Panc1 (cell line): Measurements from ENCODE around the gene WWOX. TPM values are rescaled to one million over a fixed set of nuclear protein-coding genes. Genes with fewer than 3 reads are reported as not detected.

Experiments used
- ATAC-seq: fragments of 200-7000 bp; cut with Tn5 transposase; 2 replicates; pipeline ENCODE4 v1.9.1; 2020; ENCODE audit warnings: mild to moderate bottlenecking, moderate library complexity
- BruUV-seq: library from RNA; stranded (reverse); fragments of 400-500 nt; replicated peaks from 2 replicates; lab custom pipeline; 2021; lab: Mats Ljungman, UMichigan
- CTCF ChIA-PET: fragments of 300-600 bp; sonication (Branson Sonifier 250); formaldehyde crosslinking; loops from one replicate; lab custom pipeline; 2022; ENCODE audit warnings: antibody characterized with exemption; lab: Charles Lee
- POLR2A ChIA-PET: fragments of 300-600 bp; sonication (Branson Sonifier 250); formaldehyde crosslinking; loops from one replicate; lab custom pipeline; 2022; ENCODE audit warnings: antibody characterized with exemption; lab: Charles Lee
- DNase-seq: peaks from one replicate; pipeline ENCODE4 v3.0.0-alpha.2; 2010; ENCODE audit warnings: low read depth, low spot score
- H3K27ac ChIP-seq: 2 replicates; pipeline ENCODE4 v1.5.1; 2011; ENCODE audit warnings: mild to moderate bottlenecking, low read length, inconsistent platforms
- H3K27me3 ChIP-seq: fragments of 200-500 bp; sonication (Bioruptor generic); 2 replicates; pipeline ENCODE4 v1.6.0; 2014; ENCODE audit warnings: low read length, inconsistent platforms; ENCODE audit not compliant: control insufficient read depth, insufficient read depth
- H3K36me3 ChIP-seq: fragments of 200-500 bp; sonication (Bioruptor generic); 2 replicates; pipeline ENCODE4 v1.5.1; 2014; ENCODE audit warnings: inconsistent platforms, mild to moderate bottlenecking, low read length, moderate library complexity; ENCODE audit not compliant: control insufficient read depth, insufficient read depth
- H3K4me1 ChIP-seq: 2 replicates; pipeline ENCODE4 v1.5.1; 2011; ENCODE audit warnings: inconsistent platforms, mild to moderate bottlenecking, low read length, moderate library complexity; ENCODE audit not compliant: control insufficient read depth, insufficient read depth
- H3K4me3 ChIP-seq, 2 experiments: 2 replicates each; pipeline ENCODE4 v1.5.1; 2011 to 2012; ENCODE audit warnings: low read depth in 2 of 2, low read length in 2 of 2, mild to moderate bottlenecking in 2 of 2, inconsistent platforms in 1 of 2, moderate library complexity in 1 of 2
- H3K9me3 ChIP-seq: fragments of 200-500 bp; sonication (Bioruptor generic); 2 replicates; pipeline ENCODE4 v1.5.1; 2014; ENCODE audit warnings: low read depth, mild to moderate bottlenecking, inconsistent platforms, low read length, moderate library complexity; ENCODE audit not compliant: control insufficient read depth, insufficient read depth
- POLR2AphosphoS5 ChIP-seq: IDR thresholded peaks from 2 replicates; pipeline ENCODE4 v1.6.1; 2012; ENCODE audit warnings: mild to moderate bottlenecking, low read depth, low read length, moderate library complexity
- REST ChIP-seq, 2 experiments: IDR thresholded peaks; 2 replicates each; pipeline ENCODE4 v1.6.1; 2011 to 2012; ENCODE audit warnings: low read depth in 2 of 2, control low read depth in 1 of 2, low read length in 1 of 2, mild to moderate bottlenecking in 1 of 2, moderate library complexity in 1 of 2; ENCODE audit not compliant: insufficient read depth in 1 of 2
- SIN3A ChIP-seq: IDR thresholded peaks from 2 replicates; pipeline ENCODE4 v1.6.1; 2012; ENCODE audit warnings: low read depth, mild to moderate bottlenecking, low read length, moderate library complexity, borderline replicate concordance; ENCODE audit not compliant: insufficient read depth
- TCF7L2 ChIP-seq: IDR thresholded peaks from 2 replicates; pipeline ENCODE4 v1.6.1; 2011; ENCODE audit warnings: mild to moderate bottlenecking, low read depth, low read length, inconsistent platforms
- in situ Hi-C: cut with HindIII; loops from 2 replicates; pipeline ENCODE4 v1.10.0; 2016; ENCODE audit warnings: low sequenced_read_pairs, low pct_unique_long_range_greater_than_20kb
- intact Hi-C: fragments of 100-400 bp; cut with micrococcal nuclease; formaldehyde crosslinking; loops from one replicate; pipeline ENCODE4 v1.10.0; 2022; ENCODE audit not compliant: unreplicated experiment
- total RNA-seq: library from RNA; stranded (reverse); gene quantifications from one replicate; pipeline ENCODE4 v1.2.1, GENCODE V29; 2021; ENCODE audit not compliant: unreplicated experiment
- TF ChIP-seq, protein P1 (sequence below): fragments of 450-650 bp; IDR thresholded peaks from 2 replicates; pipeline ENCODE4 v1.5.1; 2017; ENCODE audit warnings: mild to moderate bottlenecking

The WWOX gene
- total RNA-seq, 1 experiment from 2014 or later: 12.5 TPM

DNA sequence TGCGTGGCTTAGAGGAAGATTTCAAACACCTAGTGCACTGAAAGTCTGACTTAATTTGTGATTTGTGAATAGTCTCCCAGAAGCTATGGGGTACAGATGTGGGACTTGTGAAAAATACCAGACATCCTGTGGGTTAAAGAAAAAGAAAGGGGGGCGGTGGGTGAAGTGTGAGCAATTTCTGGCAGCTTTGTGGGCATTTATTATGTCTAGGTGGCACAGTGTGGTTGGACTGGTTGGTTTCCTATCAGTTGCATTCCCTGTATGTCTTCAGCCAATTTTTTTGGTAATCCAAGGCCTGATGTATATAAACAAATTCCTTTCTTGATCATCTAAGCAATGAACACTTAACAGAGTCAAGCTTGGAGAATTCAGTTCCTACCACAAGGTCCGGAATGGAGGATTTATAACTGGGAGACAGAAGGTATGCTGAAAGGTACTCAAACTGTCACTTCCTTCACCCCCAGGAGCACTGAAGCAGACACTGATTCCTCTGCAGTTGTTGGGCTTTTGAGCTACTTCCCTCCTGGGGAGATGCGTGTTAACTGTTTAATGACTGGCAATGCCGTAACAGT, 211.6 kb downstream of the WWOX start:
- CTCF ChIA-PET: no interaction called here
- intact Hi-C loops: no loop called here

GRCh38 chr16:78311831-78312230, 212.4 kb downstream of the WWOX start:
- no TSS peak for BruUV-seq
- Histone ChIP-seq H3K4me3 (no peak overlapping the region), H3K27ac (no peak overlapping the region), H3K27me3 (no peaks in the 10 kb centered on the region), H3K36me3 (no peaks in the 10 kb centered on the region), H3K9me3 (no peaks in the 10 kb centered on the region), H3K4me1 (no peaks in the 10 kb centered on the region)
- POLR2A ChIA-PET: no interaction called here
- CTCF ChIA-PET: no interaction called here
- TF ChIP-seq REST (IDR thresholded peaks at IDR 0.05; ENCODE audit: insufficient read depth in 1 of 2, low read depth in 2 of 2, low read length in 1 of 2) (no peak), POLR2AphosphoS5 (no peak), TCF7L2 (no peak), SIN3A (no peak)
- TF ChIP-seq, protein P1, sequence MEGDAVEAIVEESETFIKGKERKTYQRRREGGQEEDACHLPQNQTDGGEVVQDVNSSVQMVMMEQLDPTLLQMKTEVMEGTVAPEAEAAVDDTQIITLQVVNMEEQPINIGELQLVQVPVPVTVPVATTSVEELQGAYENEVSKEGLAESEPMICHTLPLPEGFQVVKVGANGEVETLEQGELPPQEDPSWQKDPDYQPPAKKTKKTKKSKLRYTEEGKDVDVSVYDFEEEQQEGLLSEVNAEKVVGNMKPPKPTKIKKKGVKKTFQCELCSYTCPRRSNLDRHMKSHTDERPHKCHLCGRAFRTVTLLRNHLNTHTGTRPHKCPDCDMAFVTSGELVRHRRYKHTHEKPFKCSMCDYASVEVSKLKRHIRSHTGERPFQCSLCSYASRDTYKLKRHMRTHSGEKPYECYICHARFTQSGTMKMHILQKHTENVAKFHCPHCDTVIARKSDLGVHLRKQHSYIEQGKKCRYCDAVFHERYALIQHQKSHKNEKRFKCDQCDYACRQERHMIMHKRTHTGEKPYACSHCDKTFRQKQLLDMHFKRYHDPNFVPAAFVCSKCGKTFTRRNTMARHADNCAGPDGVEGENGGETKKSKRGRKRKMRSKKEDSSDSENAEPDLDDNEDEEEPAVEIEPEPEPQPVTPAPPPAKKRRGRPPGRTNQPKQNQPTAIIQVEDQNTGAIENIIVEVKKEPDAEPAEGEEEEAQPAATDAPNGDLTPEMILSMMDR: no peak
- in situ Hi-C loops (no loop called here), intact Hi-C loops (no loop called here)
- no peak for ATAC-seq
- DNase-seq: no peak

More for the DNA sequence above, 211.6 kb downstream of the WWOX start:
- ATAC-seq (no peak), DNase-seq (no peak)
- BruUV-seq: no TSS peak
- POLR2A ChIA-PET: no interaction called here
- in situ Hi-C loops: no loop called here
- Histone ChIP-seq H3K36me3 (no peaks in the 10 kb centered on the region), H3K9me3 (no peaks in the 10 kb centered on the region), H3K27ac (no peak overlapping the region), H3K4me3 (no peak overlapping the region), H3K27me3 (no peaks in the 10 kb centered on the region), H3K4me1 (no peaks in the 10 kb centered on the region)
- TF ChIP-seq, protein P1: no peak
- TF ChIP-seq REST (IDR thresholded peaks at IDR 0.05; ENCODE audit: insufficient read depth in 1 of 2, low read depth in 2 of 2, low read length in 1 of 2): no peak
- TF ChIP-seq POLR2AphosphoS5: no peak
- no peak for TF ChIP-seq SIN3A
- TF ChIP-seq TCF7L2: no peak
